Measurements from ENCODE around the gene PI16.

- TF ChIP-seq POLR2AphosphoS5 (IDR thresholded peaks at IDR 0.05) (no peak), EZH2 (IDR thresholded peaks at IDR 0.05; ENCODE audit: borderline replicate concordance, insufficient read depth, low read length, poor library complexity, severe bottlenecking) (no peak), MXI1 (conservative IDR thresholded peaks at IDR 0.05; ENCODE audit: poor library complexity, severe bottlenecking) (no peak), EP300 (conservative IDR thresholded peaks at IDR 0.05; ENCODE audit: poor library complexity, severe bottlenecking) (no peak), REST (IDR thresholded peaks at IDR 0.05; ENCODE audit: borderline replicate concordance) (no peak), RAD21 (conservative IDR thresholded peaks at IDR 0.05) (no peak), SMC3 (conservative IDR thresholded peaks at IDR 0.05; ENCODE audit: poor library complexity) (no peak), TAF1 (IDR thresholded peaks at IDR 0.05; ENCODE audit: low read depth) (no peak)
- TF ChIP-seq, protein P1, sequence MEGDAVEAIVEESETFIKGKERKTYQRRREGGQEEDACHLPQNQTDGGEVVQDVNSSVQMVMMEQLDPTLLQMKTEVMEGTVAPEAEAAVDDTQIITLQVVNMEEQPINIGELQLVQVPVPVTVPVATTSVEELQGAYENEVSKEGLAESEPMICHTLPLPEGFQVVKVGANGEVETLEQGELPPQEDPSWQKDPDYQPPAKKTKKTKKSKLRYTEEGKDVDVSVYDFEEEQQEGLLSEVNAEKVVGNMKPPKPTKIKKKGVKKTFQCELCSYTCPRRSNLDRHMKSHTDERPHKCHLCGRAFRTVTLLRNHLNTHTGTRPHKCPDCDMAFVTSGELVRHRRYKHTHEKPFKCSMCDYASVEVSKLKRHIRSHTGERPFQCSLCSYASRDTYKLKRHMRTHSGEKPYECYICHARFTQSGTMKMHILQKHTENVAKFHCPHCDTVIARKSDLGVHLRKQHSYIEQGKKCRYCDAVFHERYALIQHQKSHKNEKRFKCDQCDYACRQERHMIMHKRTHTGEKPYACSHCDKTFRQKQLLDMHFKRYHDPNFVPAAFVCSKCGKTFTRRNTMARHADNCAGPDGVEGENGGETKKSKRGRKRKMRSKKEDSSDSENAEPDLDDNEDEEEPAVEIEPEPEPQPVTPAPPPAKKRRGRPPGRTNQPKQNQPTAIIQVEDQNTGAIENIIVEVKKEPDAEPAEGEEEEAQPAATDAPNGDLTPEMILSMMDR (IDR thresholded peaks at IDR 0.05; ENCODE audit: poor library complexity, severe bottlenecking) = no peak
Observed at GRCh38 chr6:37005827-37006567, 51.5 kb downstream of the PI16 start.

Measured in neural cell (in vitro differentiated cells).